Measurements from ENCODE around the gene CDC42EP4.
"Not testable (repeated sequence)": the region's sequence is repeated elsewhere in the genome, so short reads cannot be mapped to it uniquely, and the experiment has no call there.

The CDC42EP4 gene

DNA sequence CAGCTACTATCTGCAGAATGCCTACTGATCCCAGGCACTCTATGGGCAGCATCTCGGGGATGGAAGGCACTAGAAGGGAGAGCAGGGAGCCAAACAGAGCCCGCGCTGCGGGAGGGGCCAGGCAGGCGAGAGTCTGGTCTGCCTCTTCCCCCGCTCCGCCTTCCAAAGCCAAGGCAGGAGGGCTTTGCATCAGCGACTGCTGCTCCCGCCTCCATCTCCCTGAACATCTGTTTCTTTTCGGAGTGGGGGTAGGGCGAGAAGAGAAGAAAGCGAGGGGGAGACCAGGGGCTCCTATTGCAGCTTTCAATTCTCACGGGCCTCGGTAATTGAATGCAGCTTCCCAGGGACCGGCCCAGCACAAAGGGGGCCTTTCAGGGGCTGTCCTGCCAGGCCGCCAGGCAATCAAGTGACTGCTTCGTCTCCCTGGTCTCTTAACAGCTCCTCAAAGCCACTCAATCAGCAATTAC, 31.4 kb upstream of the CDC42EP4 start:
- no peak for DNase-seq (ENCODE audit: low read depth in 3 of 3)

DNA sequence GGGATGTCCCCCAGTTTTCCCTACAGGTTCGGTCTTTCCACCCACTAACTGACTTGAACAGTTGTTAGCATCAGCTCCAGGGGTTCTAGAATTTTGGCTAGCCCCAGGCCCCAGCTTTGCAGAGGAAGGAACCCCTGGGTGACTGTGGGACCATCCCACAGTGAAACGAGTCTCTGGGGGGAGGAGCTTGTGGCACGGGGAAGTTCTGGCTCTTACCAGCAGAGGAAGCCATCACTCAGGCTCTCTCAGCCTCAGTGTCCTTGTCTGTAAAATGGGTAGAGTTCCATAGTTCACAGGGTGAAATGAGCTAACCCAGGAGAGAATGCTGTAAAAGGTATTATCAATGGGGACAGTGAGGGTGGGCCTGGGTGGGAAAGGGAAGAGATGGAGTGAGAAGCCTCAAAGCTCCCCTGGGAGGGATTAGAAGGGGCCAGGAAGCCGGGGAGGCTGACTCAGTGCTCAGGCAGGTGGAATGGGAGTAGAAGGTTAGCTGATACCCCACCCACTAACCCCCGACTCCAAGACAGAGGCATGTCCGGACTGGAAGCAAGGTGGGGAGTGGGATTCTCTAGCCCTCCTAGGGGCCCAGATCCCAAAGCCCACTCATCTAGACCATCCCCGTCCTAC, 30.9 kb upstream of the CDC42EP4 start:
- DNase-seq (ENCODE audit: low read depth in 3 of 3) = no peak

DNA sequence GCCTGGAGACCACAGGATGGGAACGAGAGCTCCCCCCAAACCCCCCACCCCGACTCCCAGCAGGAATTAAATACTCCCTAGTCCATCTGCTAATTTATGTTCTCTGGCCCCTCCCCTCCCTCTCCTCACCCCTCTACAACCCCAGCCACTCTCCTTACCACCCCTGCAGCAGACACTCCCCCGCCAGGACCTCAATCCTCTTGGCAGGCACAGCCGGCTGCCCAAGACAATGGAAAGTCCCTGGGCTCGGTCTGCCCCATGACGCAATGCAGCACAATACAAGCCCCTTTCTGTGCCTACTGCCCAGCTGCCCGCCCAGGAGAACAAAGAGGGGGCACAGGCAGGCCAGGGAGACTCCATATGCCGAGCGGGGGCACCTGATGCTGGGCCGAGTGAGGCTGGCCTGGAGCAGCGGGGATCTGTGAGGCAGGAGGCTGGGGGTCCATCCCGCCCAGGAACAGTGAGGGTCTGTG, 30.3 kb upstream of the CDC42EP4 start:
- DNase-seq (ENCODE audit: low read depth in 3 of 3) = no peak

DNA sequence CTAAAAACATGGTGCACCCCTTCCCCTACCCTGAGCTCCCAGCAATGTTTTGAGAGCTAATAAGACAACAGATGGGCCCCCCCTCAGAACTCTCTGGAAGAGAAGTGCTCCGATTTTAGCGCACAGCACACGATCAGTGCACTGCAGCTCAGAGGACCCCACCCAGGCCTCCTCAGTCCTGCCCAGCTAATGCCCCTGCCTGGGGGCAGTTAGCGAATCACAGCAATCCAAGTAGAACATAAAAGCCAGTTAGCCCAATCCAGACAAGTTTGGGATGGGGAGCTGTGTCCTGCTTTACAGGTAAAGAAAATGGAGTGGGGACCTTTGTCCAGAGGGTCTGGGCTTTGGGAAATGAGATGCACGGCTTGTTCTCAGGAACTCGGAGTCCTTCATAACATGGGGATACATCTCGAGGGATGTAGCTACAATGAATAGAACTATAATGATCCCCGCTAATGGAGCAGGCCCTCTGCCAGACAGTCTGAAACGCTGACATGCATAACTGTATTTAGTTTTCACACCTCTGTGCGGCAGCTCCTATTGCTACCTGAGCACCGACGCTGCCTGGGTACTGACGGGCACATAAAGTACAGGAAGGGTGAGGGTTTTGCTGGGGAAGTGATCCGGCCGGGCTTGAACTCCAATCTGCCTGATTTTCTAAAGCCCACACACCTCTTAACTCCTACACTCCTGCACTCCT, 29.7 kb upstream of the CDC42EP4 start:
- no peak for DNase-seq (ENCODE audit: low read depth in 3 of 3)

DNA sequence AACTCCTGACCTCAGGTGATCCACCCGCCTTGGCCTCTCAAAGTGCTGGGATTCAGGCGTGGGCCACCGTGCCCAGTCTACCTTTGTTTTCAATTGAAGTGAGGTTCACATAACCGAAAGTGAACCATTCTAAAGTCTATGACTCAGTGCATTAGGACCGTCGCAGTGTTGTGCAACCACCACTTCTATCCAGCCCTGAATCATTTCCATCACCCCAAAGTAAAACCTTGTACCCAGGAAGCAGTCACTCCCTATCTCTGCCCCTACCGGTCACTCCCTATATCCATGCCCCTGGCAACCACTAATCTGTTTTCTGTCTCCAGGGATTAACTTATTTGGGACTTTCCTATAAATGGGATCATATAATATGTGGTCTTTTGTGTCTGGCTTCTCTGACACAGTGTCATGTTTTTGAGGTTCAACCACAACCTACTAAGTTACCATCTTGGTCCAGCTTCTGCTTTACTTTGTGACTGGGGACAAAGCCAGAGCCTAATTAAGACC, 28.3 kb upstream of the CDC42EP4 start:
- no peak for DNase-seq (ENCODE audit: low read depth in 3 of 3)

DNA sequence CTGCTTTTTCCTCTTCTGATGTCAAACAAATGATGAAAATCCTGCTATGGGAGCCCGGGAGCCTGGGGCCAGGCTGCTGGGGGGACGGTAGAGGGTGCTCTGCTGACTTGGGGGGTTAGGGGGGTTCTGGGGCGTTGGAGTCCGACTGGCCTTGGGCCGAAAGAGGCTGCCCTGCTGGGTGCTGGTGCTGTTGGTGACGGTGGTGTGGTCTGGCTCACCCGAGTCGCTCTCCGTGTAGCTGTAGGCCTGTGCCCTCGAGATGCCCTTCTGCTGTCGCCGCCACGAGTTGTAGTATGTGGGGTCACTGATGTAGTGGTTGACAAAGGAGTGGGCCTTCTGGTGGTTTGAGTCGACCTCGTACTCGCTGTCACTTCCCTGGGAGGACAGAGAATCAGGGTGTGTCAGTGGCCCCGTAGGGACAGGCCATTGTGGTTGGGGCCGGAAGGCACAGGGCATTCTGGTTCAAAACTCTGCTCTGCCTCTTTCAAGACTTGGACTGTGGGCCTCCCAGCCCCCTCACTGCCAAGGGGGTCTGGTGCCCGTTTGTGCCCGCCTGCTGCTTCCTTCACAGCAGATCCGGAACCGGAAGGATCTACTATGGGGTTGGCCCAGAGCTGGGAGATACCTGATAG, 26.9 kb upstream of the CDC42EP4 start:
- no peak for DNase-seq (ENCODE audit: low read depth in 3 of 3)

DNA sequence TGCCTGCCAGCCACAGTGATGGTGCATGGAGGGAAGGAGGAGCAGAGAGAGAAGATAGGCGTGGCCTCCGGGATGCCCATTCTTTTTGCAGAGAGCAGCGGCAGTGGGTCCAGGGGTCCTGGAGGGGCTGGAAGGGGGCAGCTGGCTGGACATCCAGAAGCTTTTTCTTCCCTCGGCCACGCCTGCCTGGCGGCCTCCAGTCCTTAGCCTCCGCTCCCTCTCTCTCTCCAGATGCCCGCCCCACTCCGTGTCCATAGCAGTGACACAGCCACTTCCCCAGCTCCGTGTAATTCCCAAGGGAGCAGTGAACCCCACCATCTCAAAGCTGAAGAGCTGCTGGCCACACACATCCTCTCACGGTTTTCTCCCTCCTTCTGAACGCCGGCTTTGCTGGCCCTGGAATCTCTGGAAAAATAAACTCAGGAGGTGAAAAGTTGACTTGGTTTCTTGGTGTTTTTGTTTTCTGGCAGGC, 26.3 kb upstream of the CDC42EP4 start:
- no peak for DNase-seq (ENCODE audit: low read depth in 3 of 3)

DNA sequence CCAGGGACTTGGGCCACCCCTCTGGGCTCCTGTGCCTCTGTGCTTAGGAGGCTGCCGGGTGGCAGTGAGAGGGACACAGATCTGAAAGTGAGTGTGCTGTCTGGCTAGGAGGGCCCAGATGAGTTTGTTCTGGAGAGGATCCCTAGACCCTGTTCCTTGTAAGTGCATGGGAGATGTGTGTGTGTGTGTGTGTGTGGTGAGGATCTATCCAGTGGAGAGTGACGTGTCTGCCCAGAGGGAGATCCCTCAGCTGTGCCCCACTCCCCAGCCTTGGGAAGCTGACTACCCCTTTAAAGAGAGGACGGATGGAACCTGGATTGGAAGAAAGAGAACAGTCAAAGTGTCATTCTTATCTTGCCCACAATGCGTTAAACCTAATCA, 25.5 kb upstream of the CDC42EP4 start:
- DNase-seq (ENCODE audit: low read depth in 3 of 3) = no peak

DNA sequence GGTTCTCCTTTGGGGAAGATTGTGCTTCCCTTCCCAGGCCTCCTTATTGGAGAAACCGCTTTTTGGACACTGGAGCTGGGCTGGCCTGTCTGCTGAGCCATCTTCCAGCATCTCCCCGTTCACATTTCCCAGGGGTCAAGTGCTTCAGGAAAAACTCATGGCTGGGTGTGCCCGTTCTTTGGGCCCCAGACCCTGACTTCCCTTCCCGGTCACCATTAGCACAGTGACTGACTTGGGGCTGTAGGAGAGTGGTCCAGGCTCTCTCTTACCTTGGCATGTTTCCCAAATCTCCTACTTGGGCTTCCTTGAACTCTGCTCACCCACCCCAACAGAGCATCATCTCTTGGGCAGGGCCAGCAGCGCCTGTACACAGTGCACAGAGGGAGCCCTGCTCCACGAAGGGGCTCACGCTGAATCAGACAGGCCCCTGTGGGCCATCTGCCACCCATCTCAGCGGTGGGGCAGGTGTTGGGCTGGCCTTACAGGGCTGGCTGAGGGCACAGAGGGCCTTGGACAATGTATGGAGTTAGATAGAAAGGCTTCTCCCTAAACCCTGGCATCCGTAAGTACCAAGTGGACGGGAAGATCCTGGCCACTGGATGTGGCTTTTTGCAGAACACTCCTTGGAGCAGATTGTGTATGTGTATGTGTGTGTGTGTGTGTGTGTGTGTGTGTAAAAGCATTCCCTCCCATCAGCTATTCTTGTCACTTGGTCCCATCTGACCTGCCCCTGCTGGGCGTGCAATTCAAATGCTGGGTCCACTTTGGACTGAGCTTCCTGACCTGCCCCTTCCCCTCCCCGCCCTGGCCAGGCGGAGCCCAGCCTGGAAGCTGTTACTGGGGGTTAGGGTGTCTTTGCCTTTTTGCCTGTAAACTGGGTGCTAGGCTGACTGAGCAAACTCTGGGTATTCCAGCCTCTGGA, 24.9 kb upstream of the CDC42EP4 start:
- DNase-seq (ENCODE audit: low read depth in 3 of 3) = no peak

DNA sequence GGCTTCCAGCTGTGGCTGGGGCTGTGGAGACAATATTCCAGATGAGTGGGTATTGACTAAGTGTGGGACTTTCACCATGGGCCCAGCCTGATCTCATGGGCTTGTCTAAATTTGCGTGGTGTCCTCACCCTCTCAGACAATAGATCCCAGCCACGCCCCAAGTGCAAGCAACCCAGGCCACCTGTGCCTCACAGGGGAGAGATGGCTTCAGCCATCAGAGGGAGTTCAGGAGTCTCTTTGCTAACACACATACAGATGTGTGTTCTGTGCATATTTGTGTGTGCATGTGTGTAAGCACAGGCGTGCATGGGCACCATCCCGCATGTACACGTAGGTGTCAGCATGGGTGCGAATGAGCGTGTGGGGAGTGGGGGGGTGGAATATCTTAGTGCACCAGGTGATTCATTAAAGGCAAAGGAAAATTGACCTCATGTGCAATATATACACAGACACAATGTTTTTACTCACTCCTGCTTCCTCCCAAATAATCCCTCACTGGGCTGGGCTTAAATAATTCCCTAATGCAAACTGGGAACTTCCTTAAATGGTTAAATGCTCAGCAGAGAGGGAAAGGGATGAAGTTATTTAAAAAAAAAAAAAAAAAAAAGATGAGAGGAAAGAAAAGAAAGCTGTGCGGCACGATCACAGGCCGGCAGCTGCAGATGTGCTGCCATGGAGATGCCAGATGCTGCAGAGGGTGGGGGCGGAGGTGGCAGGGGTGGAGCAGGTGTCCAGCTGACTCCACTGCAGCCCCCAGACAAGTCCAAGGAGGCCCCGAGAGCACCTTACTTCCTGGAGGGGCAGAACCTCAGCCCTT, 24.0 kb upstream of the CDC42EP4 start:
- DNase-seq (ENCODE audit: low read depth in 3 of 3) = no peak

DNA sequence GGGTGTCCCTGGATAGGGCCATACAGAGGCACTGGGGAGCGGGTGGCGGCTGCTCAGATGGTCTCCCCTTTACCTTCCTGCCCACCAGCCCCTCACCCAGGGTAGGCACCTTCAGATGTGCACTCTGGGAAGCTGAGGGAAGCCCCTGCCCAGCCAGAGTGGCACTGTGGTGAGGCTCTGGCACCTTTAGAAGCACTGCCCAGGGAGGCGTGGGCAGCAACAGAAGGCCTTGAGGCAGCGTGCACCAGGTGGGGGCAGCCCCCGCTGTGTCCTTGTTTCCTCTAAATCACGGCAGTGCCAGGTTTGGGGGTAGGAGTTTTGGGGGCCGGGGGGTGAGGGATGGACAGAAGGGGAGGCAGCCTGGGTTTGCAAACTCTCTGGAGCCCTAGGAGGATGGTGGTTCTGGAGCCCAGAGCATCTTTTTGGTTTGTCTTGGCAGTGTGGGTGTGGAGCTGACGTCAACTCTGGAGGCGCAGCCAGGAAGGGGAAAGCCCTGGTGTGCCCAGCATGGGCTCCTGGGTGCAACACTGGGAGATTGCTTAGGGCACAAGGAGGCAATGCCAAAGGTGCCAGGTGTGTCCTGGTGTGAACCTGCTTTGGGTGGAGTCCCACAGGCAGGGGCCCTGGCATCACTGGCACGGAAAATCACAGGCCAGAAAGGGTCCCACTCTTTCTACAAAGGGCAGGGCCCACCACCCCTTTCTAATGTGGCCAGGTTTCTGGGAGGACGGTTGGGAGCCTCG, 23.1 kb upstream of the CDC42EP4 start:
- DNase-seq (ENCODE audit: low read depth in 3 of 3) = no peak

DNA sequence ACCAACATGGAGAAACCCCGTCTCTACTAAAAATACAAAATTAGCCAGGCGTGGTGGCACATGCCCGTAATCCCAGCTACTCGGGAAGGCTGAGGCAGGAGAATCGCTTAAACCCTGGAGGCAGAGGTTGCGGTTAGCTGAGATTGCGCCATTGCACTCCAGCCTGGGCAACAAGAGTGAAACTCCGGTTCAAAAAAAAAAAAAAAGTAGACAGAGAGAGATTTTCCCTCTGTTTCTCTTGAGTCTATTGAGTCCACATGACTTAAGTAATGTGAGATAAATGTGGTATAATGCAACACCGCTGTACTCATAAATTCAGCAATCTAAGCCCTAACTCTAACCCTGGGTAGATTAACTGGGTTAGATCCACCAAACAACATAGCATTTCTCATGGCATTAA, 21.6 kb upstream of the CDC42EP4 start:
- not testable (repeated sequence) for DNase-seq (ENCODE audit: low read depth in 3 of 3)

DNA sequence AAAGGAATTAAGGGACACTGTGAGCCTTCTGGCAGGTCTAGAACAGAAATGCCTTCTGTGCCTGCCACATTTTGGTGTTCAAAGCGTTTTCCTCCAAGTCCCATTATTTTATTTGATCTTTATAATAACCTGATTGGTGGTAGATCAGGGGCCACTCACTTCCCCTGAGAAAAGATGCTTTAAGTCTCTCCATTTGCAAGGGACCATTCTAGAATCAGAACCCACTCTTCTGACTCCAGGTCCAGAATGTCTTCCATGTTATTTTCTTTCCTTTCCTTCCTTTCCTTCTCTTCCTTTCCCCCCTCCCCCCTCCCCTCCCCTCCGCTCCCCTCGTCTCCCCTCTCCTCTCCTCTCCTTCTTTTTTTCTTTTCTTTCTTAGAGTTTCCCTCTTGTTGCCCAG, 19.3 kb upstream of the CDC42EP4 start:
- no peak for DNase-seq (ENCODE audit: low read depth in 3 of 3)

DNA sequence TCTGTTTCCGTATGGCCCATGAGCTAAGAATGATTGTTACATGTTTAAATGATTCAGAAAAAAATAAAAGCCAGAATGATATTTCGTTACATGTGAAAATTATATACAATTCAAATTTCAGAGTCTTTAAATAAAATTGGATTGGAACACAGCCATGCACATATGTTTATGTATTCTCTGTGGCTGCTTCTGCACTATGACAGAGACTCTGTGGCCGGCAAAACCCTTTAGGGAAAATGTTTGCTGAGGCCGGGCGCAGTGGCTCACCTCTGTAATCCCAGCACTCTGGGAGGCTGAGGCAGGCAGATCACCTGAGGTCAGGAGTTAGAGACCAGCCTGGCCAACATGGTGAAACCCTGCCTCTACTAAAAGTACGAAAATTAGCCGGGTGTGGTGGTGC, 15.9 kb upstream of the CDC42EP4 start:
- DNase-seq (ENCODE audit: low read depth in 3 of 3) = no peak

DNA sequence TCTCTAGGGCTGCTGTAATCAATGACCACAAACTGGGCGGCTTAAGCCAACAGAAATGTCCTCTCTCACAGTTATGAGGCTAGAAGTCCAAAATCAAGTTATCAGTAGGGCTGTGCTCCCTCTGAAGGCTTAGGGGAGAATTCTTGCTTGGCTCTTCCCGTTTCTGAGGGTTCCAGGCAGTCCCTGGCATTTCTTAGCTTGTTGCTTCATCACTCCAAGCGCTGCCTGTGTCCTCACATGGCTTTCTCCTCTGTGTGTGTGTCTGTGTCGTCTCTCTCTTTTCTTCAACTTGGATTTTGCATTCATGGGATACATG, 13.7 kb upstream of the CDC42EP4 start:
- no peak for DNase-seq (ENCODE audit: low read depth in 3 of 3)

DNA sequence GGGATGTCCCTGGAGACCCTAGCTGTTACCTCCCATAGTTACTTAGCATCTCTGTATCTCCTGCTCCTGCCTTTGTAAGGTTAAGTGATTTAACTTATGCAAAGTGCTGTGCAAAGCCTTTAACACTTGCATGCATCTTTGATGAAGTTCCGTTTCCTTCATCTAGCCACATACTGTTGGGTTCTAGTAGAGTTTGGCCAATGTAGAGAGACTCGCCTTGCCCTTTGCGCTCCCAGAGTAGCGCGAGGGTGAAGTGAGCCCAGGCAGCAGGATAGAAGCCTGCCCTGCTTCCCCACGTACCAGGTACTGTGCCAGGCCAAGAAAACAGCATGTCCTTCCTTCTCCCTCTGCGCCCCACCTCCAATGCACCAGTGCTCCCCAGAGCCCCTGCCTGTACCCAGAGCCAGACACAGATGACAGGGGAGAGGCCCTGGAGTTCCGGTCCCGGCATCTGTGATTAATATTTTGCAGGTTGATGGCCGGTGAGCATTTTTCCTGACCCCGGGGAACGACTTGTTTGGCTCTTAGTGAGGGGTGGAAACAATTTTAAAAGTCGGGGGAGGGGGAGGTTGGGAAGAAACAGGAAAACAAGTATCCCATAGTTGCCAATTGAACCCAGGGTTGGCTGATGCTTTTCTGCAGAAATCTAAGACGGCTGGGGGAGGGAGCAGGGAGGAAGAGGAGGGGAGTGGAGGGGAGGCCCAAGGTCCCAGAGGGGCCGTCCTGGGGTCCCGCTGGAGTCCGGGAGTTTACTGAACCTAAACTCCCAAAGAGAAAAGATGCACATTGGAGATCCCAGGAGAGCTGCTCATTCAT, 13.1 kb upstream of the CDC42EP4 start:
- DNase-seq (ENCODE audit: low read depth in 3 of 3) = no peak

DNA sequence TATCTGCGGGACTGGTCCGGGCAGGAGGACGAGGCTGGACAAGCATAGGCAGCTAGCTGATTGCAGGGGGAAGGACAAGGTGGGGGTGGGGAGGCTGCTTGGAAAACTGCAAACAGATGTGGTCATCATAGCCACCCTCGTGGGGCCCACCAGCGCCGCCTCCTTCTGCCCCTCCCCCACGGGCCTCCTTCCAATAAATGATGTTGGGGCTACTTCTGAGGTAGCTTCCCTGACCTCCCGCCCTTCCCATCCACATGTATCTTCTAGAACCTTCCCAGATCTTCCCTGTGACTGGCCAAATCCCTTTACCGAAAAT, 12.3 kb upstream of the CDC42EP4 start:
- no peak for DNase-seq (ENCODE audit: low read depth in 3 of 3)

DNA sequence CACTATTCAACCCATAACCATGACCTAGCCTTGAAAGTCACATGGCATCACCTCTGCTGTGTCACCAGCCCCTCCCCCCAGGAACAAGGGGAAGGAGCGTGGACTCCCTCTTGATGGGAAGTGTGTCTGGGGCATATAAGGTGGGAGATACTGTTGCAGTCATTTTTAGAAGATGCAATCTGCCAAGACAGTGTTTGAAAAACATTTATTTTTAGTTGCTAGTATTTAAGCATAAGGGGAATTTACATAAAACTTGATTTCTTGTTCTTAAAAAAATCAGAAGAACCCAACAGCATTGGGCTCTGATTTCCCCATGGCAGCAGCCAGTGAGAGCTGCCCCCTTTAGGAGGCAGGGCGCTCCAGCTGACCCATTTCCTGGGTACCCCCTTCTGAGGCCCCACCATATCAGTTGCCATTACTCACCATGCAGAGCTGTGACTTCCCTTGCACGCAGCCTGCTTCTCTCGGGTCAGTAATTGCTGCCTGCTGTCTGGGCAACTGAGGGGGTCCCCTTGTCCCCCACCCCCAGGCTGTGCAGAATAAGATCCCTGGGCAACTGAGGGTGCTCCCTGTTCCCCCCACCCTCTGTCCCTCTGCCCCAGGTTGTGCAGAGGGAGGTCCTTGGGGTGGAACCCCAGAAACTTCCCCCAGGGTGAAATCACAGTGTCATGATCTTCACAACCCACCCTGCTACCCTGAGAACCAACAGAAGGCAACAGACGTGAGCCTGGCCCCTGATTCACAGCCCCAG, 11.8 kb upstream of the CDC42EP4 start:
- no peak for DNase-seq (ENCODE audit: low read depth in 3 of 3)

All from stimulated activated CD4-positive, alpha-beta T cell treated with anti-CD3 and anti-CD28 coated beads, TNF-alpha, amount 100 ng/mL, for 4 hours (primary cell).